Hematopoietic multipotent progenitor cell treated with erythropoietin and hydrocortisone succinate and interleukin-3 and kit ligand, for 6 days (in vitro differentiated cells): ENCODE measurements around the gene ZSWIM4.
"Not testable (repeated sequence)": the region's sequence is repeated elsewhere in the genome, so short reads cannot be mapped to it uniquely, and the experiment has no call there.

Experiments
- DNase-seq: peaks from one replicate; pipeline ENCODE4 v3.0.0-alpha.2; 2015

Gene ZSWIM4

GRCh38 chr19:13851734-13852114, 56.5 kb downstream of the ZSWIM4 start:
- not testable (repeated sequence) for DNase-seq

- DNase-seq: not testable (repeated sequence)
Measured at GRCh38 chr19:13852171-13852707, 57.0 kb downstream of the ZSWIM4 start.

DNA sequence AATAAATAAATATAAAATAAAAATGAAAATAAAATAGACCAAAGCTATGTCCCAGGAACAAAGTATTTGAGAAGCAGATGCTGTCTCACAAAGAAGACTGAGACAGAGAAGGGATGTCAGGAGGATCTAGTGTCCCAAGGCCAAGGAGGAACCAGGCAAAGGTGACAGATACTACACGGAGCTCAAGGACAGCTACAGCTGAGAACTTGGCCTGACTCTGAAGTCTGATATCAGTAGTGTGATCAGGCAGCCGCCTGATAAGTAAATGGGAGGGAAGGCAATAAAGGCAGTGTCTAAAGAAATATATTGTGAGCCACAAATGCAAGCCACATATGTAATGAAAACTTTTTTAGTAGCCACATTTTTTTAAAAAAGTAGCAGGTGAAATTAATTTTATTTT, 61.3 kb downstream of the ZSWIM4 start:
- peak; percentile 78 for DNase-seq

DNA sequence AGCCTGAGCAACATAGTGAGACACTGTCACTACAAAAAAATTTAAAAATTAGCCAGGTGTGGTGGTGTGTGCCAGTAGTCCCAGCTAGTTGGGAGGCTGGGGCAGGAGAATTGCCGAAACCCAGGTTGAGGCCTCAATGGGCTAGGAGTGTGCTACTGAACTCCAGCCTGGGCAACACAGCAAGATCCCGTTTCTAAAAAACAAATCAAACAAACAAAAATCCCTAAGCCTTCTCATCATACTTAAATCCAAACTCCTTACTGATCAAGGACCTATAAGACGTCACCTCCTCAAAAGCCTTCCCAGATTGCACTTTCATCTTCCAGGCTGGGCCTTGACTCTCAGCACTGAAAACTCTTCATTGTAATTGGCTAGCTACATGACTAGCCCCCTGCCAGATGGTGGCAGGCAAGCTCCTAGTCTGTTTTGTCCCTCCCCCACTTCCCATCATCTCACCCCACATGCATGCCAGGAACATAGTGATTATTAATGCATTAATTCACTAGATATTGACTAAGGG, 64.2 kb downstream of the ZSWIM4 start:
- peak; percentile 64 for DNase-seq

- no peak for DNase-seq
Measured at GRCh38 chr19:13860679-13861391, 65.6 kb downstream of the ZSWIM4 start.

- no peak for DNase-seq
Measured at GRCh38 chr19:13861392-13861713, 66.1 kb downstream of the ZSWIM4 start.

- DNase-seq: peak; percentile 89
Measured at GRCh38 chr19:13861714-13862531, 66.7 kb downstream of the ZSWIM4 start.

DNA sequence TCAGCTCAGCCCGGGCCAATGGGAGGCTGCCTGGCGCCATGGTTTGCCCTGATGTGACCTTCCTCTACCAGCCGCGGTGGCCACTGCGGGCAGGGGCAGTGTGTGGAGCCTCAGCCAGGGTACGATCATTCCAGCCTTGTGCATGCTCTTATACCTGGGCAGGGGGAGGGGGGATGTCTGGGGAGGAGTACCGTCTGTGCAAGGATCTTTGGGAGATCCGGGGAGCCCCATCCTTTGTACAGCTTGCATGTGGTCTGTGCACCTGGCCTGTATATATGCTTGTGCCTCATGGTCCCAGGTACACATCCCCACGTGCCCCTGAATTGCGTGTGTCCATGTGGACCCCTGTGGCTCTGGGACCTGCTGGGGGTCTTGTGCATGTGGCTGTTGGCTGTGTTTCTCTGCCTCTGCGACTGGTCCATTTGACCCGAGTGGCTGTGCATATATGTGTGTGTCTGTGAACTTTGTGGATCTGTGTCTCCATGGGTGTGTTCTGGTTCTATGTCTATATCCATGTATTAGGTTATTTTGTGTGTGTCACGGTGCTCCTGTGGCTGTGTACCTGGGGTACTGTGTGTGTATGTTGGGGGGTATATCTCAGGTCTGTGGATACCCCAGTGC, 68.9 kb downstream of the ZSWIM4 start:
- no peak for DNase-seq

- no peak for DNase-seq
Measured at GRCh38 chr19:13864667-13865570, 69.7 kb downstream of the ZSWIM4 start.

DNA sequence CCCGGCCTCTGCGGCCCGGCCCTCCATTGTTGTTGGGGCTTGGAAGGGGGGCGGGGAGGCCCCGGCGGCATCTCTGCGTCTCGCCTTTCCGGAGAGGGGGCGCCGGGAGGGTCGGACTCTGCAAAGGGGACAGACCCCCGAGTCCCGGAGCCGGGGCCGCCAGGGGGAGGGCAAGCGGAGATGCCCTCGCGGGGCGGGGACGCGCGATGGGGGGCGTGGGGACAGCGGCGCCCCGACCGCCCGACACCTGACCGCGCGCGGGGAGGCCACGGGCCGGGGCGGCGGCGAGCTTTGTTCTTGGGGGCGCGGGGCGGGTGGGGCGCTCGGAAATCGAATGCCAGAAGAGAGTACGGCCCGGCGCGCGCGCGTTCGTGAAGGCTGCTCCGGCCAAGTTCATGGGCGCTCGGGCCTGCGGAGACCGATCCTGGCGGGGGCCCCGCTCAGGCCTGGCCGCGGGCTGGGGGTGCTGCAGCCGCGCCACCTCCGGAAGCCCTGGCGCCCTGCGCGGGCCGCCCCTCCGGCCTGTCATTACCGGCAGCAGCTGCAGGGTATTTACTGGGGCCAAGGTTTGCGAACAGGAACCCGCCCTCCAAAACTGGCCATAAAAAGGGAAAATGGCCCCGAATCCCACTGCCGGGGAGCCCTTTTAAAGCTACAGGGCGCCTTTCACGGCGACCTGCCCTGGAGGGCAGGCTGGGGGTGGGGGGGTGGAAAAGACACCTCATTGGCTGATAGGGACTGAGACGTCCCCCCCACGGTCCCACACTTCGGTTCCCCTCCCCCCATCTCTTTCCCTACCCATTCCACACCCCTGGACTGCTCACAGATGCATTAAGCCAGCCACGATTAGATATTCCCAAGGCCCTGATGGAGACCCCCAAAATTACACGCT, 70.6 kb downstream of the ZSWIM4 start:
- DNase-seq: no peak

DNA sequence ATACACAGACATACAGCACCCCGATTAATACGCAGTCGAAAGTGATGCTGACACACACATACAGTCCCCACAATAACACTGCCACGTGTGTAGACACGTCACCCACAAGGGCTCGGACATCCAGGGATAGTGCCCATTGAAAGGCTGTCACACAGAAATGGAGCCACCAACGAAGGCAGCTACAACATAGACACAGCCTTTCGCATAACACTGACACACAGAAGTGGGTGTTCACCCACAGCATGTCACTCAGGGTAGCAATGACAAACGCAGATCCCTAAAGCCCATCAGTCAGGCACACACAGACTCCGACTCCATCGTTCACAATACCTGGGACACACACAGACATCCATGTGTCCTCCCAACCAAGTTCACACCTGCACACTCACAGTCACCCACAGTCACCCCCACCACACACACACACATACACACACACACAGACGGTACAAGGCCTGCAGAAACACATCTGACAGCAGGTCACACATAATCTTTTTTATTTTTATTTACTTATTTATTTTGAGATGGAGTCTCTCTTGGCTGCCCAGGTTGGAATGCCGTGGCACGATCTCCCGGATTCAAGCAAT, 71.3 kb downstream of the ZSWIM4 start:
- no peak for DNase-seq

- DNase-seq: no peak
Measured at GRCh38 chr19:13868663-13869062, 73.4 kb downstream of the ZSWIM4 start.

DNA sequence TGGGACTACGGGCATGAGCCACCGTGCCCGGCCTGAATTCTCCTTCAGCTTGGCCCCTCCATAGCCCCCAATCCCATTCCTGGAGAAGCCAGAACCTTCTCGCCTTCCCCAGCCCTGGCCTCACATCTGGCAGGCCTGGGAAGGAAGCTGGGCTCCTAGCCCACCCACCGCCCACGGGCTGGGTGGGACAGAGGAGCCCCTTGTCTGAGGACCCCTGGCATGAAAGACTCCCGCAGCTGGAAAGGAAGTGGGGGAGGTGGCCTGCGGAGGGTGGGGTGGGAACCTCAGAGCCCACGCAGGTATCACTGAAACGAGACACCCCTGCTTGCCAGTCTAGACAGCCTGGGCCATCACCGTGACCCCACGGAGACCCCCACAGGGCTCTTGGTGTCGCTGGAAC, 74.0 kb downstream of the ZSWIM4 start:
- DNase-seq: no peak

- no peak for DNase-seq
Measured at GRCh38 chr19:13870873-13871272, 75.6 kb downstream of the ZSWIM4 start.

- no peak for DNase-seq
Measured at GRCh38 chr19:13872339-13872694, 77.1 kb downstream of the ZSWIM4 start.

- peak; percentile 78 for DNase-seq
Measured at GRCh38 chr19:13872695-13873389, 77.6 kb downstream of the ZSWIM4 start.

GRCh38 chr19:13873834-13874515, 78.7 kb downstream of the ZSWIM4 start:
- no peak for DNase-seq

DNA sequence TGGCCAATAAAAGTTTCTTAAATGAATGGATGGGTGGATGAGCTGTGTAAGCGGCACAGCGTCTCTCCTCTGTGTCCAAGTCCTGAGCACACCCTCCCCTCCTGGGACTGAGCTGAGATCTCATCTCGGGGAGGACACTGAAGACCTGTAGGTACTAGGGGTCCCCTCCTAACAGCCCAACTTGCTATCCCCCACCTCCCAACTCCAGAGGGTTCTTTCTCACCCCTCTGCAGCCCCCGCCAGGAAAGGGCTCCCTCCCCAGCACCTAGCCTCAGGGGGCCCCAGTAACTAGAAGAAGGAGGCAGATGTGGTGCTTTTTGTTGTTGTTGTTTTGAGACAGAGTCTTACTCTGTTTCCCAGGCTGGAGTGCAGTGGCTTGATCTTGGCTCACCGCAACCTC, 80.6 kb downstream of the ZSWIM4 start:
- no peak for DNase-seq

DNA sequence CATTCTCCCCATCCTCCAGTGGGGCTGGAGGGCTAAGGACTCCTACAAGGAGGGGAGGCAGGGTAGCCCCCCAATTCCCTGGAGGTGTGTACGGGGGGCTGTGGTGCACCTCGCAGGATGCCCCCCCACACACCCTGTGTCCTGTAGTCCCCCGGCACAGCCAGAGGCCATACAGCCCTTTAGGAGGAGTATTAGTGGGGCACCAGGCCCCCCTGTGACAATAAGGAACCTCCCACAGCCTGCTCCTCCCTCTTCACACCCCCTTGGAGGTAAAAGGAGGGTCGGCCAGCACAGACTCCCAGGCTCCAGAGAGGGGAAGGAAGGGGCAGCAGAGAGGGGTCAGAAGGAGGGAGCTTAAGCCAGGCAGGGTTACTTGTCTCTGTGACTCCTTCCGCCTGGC, 81.6 kb downstream of the ZSWIM4 start, which contains the start of gene NANOS3:
TSS of gene NANOS3 (plus strand) at position 301 of the 400 bp plus-strand sequence. CDS start 115 bp downstream, outside the sequence.
- DNase-seq: no peak

GRCh38 chr19:13877303-13877702, 82.1 kb downstream of the ZSWIM4 start:
- DNase-seq: no peak
